BLaER1 (cell line): Measurements from ENCODE around the gene COL12A1.

Source experiments
- H3K27ac ChIP-seq: shearing (Covaris generic); formaldehyde crosslinking; 2 replicates; pipeline ENCODE4 v1.8.1; 2022
- H3K27me3 ChIP-seq: shearing (Covaris generic); formaldehyde crosslinking; 2 replicates; pipeline ENCODE4 v1.8.1; 2022
- H3K36me3 ChIP-seq: shearing (Covaris generic); formaldehyde crosslinking; 2 replicates; pipeline ENCODE4 v1.8.1; 2022
- H3K4me1 ChIP-seq: shearing (Covaris generic); formaldehyde crosslinking; 2 replicates; pipeline ENCODE4 v1.8.1; 2022
- H3K4me2 ChIP-seq: shearing (Covaris generic); formaldehyde crosslinking; 2 replicates; pipeline ENCODE4 v1.8.1; 2022
- H3K4me3 ChIP-seq: shearing (Covaris generic); formaldehyde crosslinking; 2 replicates; pipeline ENCODE4 v1.8.1; 2022
- H3K9ac ChIP-seq: shearing (Covaris generic); formaldehyde crosslinking; 2 replicates; pipeline ENCODE4 v1.8.1; 2022
- H3K9me3 ChIP-seq: shearing (Covaris generic); formaldehyde crosslinking; 2 replicates; pipeline ENCODE4 v1.8.1; 2022
- H4K20me1 ChIP-seq: shearing (Covaris generic); formaldehyde crosslinking; 2 replicates; pipeline ENCODE4 v1.8.1; 2022
- Cebpa-rat ChIP-seq: shearing (Covaris generic); IDR thresholded peaks from 2 replicates; pipeline ENCODE4 v1.8.1; 2022

The COL12A1 gene

DNA sequence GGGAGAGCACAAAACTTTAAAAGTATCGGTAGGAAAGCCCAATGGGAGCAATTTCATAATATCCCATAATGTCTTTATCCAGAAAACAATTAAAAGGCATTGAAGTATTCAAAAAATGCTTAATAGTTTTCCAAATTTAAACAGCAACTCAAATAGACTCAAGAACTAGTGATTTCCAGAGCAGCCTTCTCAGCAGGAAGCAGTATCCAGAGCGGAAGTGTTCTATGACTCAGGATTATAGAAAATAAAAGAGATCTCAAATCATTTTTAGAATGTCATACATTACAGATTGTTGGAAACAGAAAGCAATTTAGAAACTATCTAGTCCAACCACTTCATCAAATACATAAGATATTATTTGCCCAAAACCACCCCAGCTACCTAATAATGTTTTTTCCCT, 79.3 kb downstream of the COL12A1 start:
- no peak for TF ChIP-seq Cebpa-rat
- H3K9ac ChIP-seq: no peak overlapping the region
- no peaks in the 10 kb centered on the region for H4K20me1 ChIP-seq
- 0 out of 2 replicates have a peak, but pooled peaks cover 4% of the 10 kb centered on the region for H3K4me1 ChIP-seq
- no peaks in the 10 kb centered on the region for H3K27me3 ChIP-seq
- no peak overlapping the region for H3K4me2 ChIP-seq
- no peak overlapping the region for H3K4me3 ChIP-seq
- no peaks in the 10 kb centered on the region for H3K9me3 ChIP-seq
- no peak overlapping the region for H3K27ac ChIP-seq
- no peaks in the 10 kb centered on the region for H3K36me3 ChIP-seq

DNA sequence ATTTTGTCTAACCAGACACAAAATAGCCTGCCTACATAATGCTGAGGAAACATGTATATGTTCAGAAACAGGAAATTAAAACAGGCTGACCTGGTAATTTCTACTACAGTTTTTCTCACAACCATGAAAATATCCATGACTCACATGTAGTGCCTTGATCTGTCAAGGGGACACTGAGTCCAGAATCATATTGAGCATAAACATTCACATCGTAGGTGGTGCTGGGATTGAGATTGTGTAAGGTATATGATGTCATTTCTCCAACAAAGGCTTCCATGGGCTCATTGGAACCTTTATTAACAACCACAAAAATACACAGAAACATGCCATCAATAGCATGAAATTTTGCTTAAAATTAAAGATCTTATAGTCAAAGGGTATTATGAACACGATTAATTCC, 80.9 kb downstream of the COL12A1 start:
- no peak overlapping the region for H3K27ac ChIP-seq
- H3K4me3 ChIP-seq: no peak overlapping the region
- no peaks in the 10 kb centered on the region for H3K27me3 ChIP-seq
- no peak overlapping the region for H3K4me2 ChIP-seq
- H3K9ac ChIP-seq: no peak overlapping the region
- H4K20me1 ChIP-seq: no peaks in the 10 kb centered on the region
- no peaks in the 10 kb centered on the region for H3K36me3 ChIP-seq
- H3K9me3 ChIP-seq: no peaks in the 10 kb centered on the region
- no peak for TF ChIP-seq Cebpa-rat
- 0 out of 2 replicates have a peak, but pooled peaks cover 4% of the 10 kb centered on the region for H3K4me1 ChIP-seq

DNA sequence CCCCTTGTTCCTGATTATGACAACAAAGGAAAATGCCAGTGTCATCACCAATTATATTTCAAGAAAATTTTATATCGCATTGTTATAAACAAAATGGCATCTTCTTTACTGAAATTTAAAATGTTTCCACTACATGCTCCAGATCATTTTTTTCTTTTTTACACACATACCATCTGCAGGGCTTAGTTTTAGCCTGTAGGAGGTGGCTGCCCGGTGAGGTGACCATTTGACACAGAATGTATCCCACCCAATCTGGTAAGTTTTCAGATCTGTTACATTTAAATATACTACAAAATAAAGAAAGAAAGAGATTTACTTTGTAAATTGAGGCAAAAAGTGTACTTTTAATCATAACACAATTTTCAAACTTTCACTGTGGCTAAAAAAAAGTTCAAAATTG, 81.8 kb downstream of the COL12A1 start:
- Histone ChIP-seq H3K4me2 (no peak overlapping the region), H3K36me3 (no peaks in the 10 kb centered on the region), H3K4me3 (no peak overlapping the region), H3K27me3 (no peaks in the 10 kb centered on the region), H4K20me1 (no peaks in the 10 kb centered on the region), H3K9me3 (no peaks in the 10 kb centered on the region), H3K27ac (no peak overlapping the region), H3K9ac (no peak overlapping the region), H3K4me1 (0 out of 2 replicates have a peak, but pooled peaks cover 4% of the 10 kb centered on the region)
- no peak for TF ChIP-seq Cebpa-rat

DNA sequence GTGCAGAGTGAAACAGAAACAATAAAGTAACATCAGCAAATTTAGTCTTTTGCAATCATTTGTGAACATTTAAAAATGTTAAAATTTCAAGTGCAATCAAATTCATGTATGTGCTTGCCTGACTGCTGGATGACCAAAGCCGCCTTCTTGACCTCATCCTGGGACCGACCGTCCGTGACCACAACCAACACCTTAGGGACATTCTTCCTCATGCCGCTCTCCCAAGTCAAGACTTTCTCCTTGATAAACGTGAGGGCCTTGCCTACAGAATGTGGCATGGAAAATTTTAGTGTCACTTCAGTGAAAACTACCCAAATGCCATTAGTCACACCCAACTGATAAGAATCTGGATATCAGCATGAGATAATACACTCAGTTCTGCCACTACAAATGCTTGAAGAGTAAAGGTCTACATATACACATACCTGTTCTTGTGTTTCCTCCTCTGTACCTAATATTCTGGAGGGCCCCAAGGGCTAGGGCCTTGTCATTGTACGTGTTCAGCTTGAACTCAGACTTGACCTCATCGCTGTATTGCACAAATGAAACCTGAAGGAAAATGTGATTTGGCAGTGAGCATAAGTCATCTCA, 86.8 kb downstream of the COL12A1 start:
- H3K27ac ChIP-seq: no peak overlapping the region
- H3K36me3 ChIP-seq: no peaks in the 10 kb centered on the region
- H3K9me3 ChIP-seq: no peaks in the 10 kb centered on the region
- no peak overlapping the region for H3K9ac ChIP-seq
- no peak for TF ChIP-seq Cebpa-rat
- H4K20me1 ChIP-seq: no peaks in the 10 kb centered on the region
- H3K27me3 ChIP-seq: no peaks in the 10 kb centered on the region
- H3K4me1 ChIP-seq: no peaks in the 10 kb centered on the region
- no peak overlapping the region for H3K4me3 ChIP-seq
- no peak overlapping the region for H3K4me2 ChIP-seq

DNA sequence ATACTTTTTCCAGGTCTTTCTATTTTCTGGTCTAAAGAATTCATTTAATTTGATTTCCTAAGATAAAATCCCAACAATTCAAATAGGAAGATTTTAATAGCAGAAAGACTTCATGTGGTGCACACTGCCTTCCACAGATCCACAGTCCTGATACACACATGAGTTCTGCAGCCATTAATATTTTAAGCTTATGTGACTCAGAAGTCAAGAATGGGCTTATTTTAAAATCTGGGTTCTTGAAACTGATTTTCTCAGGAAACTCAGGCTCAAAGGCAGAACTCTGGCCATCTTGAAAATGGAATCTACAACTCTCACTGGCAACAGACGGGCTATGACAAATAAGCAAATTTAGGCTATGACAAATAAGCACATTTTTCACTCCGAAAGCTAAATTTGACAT, 88.2 kb downstream of the COL12A1 start:
- Histone ChIP-seq H4K20me1 (no peaks in the 10 kb centered on the region), H3K9ac (no peak overlapping the region), H3K27ac (no peak overlapping the region), H3K9me3 (no peaks in the 10 kb centered on the region), H3K27me3 (no peaks in the 10 kb centered on the region), H3K36me3 (no peaks in the 10 kb centered on the region), H3K4me1 (no peaks in the 10 kb centered on the region), H3K4me3 (no peak overlapping the region), H3K4me2 (no peak overlapping the region)
- TF ChIP-seq Cebpa-rat: no peak

DNA sequence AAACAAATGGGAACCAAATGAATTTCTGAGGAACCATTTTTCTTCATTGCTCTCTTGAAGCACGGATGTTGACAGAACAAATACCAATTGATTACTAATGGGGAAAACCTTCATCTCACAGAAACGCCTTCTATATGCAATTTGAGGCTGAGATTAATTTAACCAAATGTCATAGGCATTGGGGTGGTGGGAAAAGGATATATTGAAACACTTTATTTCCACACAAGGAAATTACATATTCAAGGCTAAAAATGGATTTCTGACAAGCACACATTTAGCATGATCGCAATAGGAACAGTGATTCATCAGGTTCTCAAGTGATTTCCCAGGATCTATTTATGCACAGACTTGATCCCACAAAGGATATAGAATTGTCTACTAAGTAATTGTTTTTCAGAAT, 88.9 kb downstream of the COL12A1 start:
- Histone ChIP-seq H3K9me3 (no peaks in the 10 kb centered on the region), H3K9ac (no peak overlapping the region), H3K4me2 (no peak overlapping the region), H3K4me3 (no peak overlapping the region), H3K36me3 (no peaks in the 10 kb centered on the region), H3K27ac (no peak overlapping the region), H3K27me3 (no peaks in the 10 kb centered on the region), H4K20me1 (no peaks in the 10 kb centered on the region), H3K4me1 (no peaks in the 10 kb centered on the region)
- TF ChIP-seq Cebpa-rat: no peak

DNA sequence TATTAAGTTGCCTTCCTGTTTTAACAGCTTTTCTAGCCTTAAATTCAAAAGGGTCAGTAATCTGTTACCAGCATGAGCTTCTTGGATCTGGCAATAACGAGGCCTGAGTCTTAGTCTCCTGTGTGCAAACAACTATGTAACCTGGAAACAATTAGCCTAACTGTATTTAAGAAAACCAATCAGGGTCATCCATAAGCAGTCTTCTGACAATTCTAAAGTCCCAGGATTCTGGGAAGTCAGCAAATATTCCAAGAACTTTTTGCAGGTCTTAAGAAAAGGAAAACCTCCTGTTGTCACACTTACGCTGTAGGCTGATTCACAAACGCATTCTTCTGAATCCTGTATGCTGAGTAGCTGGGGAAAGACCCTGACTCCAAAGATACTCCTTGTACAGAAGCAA, 90.4 kb downstream of the COL12A1 start:
- Histone ChIP-seq H3K4me1 (no peaks in the 10 kb centered on the region), H3K36me3 (no peaks in the 10 kb centered on the region), H3K9ac (no peak overlapping the region), H3K9me3 (no peaks in the 10 kb centered on the region), H3K4me2 (no peak overlapping the region), H3K27ac (no peak overlapping the region), H3K27me3 (no peaks in the 10 kb centered on the region), H3K4me3 (no peak overlapping the region), H4K20me1 (no peaks in the 10 kb centered on the region)
- no peak for TF ChIP-seq Cebpa-rat

DNA sequence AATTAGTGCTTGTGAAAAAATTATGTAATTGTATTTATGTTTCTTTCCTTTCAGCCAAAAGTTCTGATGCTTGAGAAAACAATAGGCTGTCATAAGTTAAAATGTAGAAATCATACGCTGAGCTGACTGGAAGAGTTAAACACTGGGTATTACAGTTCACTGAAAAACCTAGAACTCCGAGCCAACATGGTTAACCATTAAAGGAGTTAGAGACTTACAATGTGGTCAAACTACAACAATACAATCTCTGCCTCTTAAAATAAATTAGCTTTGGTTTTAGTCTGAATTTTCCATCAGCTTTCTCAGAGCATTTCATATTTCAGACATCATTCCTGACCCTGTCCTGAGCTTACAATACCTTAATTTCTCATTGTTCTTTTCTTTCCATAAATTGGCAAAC, 91.0 kb downstream of the COL12A1 start:
- Histone ChIP-seq H3K9ac (no peak overlapping the region), H3K36me3 (no peaks in the 10 kb centered on the region), H3K27me3 (no peaks in the 10 kb centered on the region), H3K9me3 (no peaks in the 10 kb centered on the region), H4K20me1 (no peaks in the 10 kb centered on the region), H3K27ac (no peak overlapping the region), H3K4me2 (no peak overlapping the region), H3K4me3 (no peak overlapping the region), H3K4me1 (no peaks in the 10 kb centered on the region)
- TF ChIP-seq Cebpa-rat: no peak

DNA sequence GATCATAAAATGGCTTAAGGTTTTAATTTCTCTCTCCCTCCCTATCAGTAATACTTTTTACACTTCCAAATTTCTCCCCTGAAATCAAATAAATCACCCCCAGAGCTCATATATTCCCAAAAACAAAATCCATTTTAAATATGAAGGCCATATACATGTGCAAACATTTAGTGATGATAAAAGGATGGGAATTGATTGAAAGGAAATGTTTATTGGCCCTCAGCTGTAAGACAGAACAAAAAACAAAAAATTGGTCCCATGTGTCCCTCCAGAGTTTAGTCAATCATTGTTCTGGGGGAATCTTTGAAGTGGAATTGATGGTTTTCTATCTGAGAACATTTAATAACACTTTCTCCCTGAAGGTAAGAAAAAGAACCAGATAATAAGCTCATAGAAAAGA, 91.7 kb downstream of the COL12A1 start:
- TF ChIP-seq Cebpa-rat: no peak
- Histone ChIP-seq H3K9me3 (no peaks in the 10 kb centered on the region), H3K27ac (no peak overlapping the region), H3K4me2 (no peak overlapping the region), H3K9ac (no peak overlapping the region), H3K27me3 (no peaks in the 10 kb centered on the region), H3K36me3 (no peaks in the 10 kb centered on the region), H3K4me1 (no peaks in the 10 kb centered on the region), H3K4me3 (no peak overlapping the region), H4K20me1 (no peaks in the 10 kb centered on the region)

DNA sequence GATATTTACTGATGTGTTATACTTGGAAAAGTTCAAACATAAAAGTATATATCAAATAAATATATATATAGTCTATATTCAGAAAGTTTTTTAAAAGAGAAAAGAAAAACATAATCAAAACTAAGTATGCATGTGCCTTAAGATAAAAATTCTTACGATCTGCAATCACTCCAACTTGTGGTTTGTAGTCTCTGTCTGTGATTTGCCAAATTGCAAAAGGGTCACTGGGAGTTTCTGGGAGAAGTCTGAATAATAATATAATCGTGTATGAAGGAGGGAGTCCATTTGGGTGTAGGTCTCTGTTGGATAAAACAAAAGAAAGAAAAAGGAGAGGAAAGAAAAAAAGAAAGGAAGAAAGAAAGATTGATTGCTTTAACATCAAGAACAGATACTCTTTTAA, 92.4 kb downstream of the COL12A1 start:
- H3K4me3 ChIP-seq: no peak overlapping the region
- H4K20me1 ChIP-seq: no peaks in the 10 kb centered on the region
- H3K4me2 ChIP-seq: no peak overlapping the region
- no peaks in the 10 kb centered on the region for H3K36me3 ChIP-seq
- H3K4me1 ChIP-seq: no peaks in the 10 kb centered on the region
- H3K27ac ChIP-seq: no peak overlapping the region
- no peak for TF ChIP-seq Cebpa-rat
- no peak overlapping the region for H3K9ac ChIP-seq
- no peaks in the 10 kb centered on the region for H3K27me3 ChIP-seq
- no peaks in the 10 kb centered on the region for H3K9me3 ChIP-seq

DNA sequence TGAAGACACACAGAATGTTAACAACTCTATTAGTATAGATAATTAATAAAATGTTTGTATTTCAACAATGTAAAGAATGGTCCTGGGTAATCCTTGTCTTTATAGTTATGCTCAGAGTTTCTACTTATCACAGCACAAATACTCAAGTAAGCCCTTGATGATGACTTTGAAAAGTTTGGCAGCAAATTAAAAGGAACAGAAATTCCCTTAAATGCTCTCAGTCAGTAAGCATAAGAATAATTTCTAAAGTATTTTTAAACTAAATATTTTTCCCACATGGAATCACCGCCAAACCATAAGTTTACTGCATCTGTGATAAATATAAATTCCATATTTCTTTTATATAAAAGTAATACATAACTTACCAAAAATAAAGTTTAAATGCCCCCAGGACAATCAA, 96.1 kb downstream of the COL12A1 start:
- Histone ChIP-seq H3K4me2 (no peak overlapping the region), H4K20me1 (no peaks in the 10 kb centered on the region), H3K9ac (no peak overlapping the region), H3K4me1 (no peaks in the 10 kb centered on the region), H3K27me3 (no peaks in the 10 kb centered on the region), H3K4me3 (no peak overlapping the region), H3K9me3 (no peaks in the 10 kb centered on the region), H3K36me3 (no peaks in the 10 kb centered on the region), H3K27ac (no peak overlapping the region)
- TF ChIP-seq Cebpa-rat: no peak
